HEK293 (cell line): Measurements from ENCODE around the gene BBIP1.
A peak's percentile ranks its signal among the peaks of the same experiment; 100 is the strongest.

Source experiments
- CTCF ChIA-PET: fragments of 350-600 bp; formaldehyde crosslinking; extraction: SDS; loops from one replicate; lab custom pipeline; 2021; ENCODE audit warnings: antibody characterized with exemption; lab: Yijun Ruan, JAX
- POLR2A ChIA-PET: fragments of 300-600 bp; formaldehyde crosslinking; extraction: SDS; loops from one replicate; lab custom pipeline; 2020; ENCODE audit warnings: antibody characterized with exemption, inconsistent platforms; lab: Yijun Ruan, JAX
- H3K27ac ChIP-seq: fragments of 200-500 bp; sonication (Bioruptor generic); 2 replicates; pipeline ENCODE4 v1.5.1; 2014; ENCODE audit warnings: low read depth, low read length, control low read depth, inconsistent platforms; ENCODE audit errors: extremely low read depth
- H3K36me3 ChIP-seq, 2 experiments: fragments of 200-500 bp in 1 of 2; sonication (Bioruptor generic) in 1 of 2; 1 replicate in 1 of 2; 2 replicates in 1 of 2; pipeline ENCODE4 v1.5.1; 2014 to 2017; ENCODE audit warnings: inconsistent platforms in 2 of 2, low read length in 2 of 2; ENCODE audit not compliant: control insufficient read depth in 2 of 2, insufficient read depth in 1 of 2
- H3K4me1 ChIP-seq: fragments of 200-500 bp; sonication (Bioruptor generic); 2 replicates; pipeline ENCODE4 v1.5.1; 2014; ENCODE audit warnings: mild to moderate bottlenecking, low read length, inconsistent platforms; ENCODE audit not compliant: control insufficient read depth, insufficient read depth
- H3K4me3 ChIP-seq: 2 replicates; pipeline ENCODE4 v1.5.1; 2011; ENCODE audit warnings: low read depth, mild to moderate bottlenecking, control low read depth, low read length, moderate library complexity
- H3K9me3 ChIP-seq: fragments of 200-500 bp; sonication (Bioruptor generic); 2 replicates; pipeline ENCODE4 v1.5.1; 2014; ENCODE audit warnings: low read depth, low read length, inconsistent platforms; ENCODE audit not compliant: control insufficient read depth, insufficient read depth
- HOXA7 ChIP-seq: sonication (generic); formaldehyde crosslinking; IDR thresholded peaks from 2 replicates; pipeline ENCODE4 v1.8.1; 2022; ENCODE audit warnings: missing genetic modification reagents, borderline replicate concordance
- HOXC10 ChIP-seq: sonication (generic); formaldehyde crosslinking; IDR thresholded peaks from 2 replicates; pipeline ENCODE4 v1.8.1; 2023; ENCODE audit warnings: mild to moderate bottlenecking, missing genetic modification reagents
- KLF7 ChIP-seq: fragments of 450-650 bp; formaldehyde crosslinking; IDR thresholded peaks from 2 replicates; pipeline ENCODE4 v1.5.1; 2016; ENCODE audit warnings: missing biosample characterization, missing genetic modification characterization, borderline replicate concordance
- SCRT2 ChIP-seq: fragments of 450-650 bp; formaldehyde crosslinking; IDR thresholded peaks from 2 replicates; pipeline ENCODE4 v1.5.1; 2016; ENCODE audit warnings: missing biosample characterization, missing genetic modification characterization
- SP2 ChIP-seq: fragments of 450-650 bp; formaldehyde crosslinking; IDR thresholded peaks from 2 replicates; pipeline ENCODE4 v1.5.1; 2016; ENCODE audit warnings: missing biosample characterization, missing genetic modification characterization
- YY1 ChIP-seq: fragments of 450-650 bp; formaldehyde crosslinking; IDR thresholded peaks from 2 replicates; pipeline ENCODE4 v1.5.1; 2018; ENCODE audit warnings: missing biosample characterization, missing genetic modification characterization
- ZFHX2 ChIP-seq: fragments of 450-650 bp; formaldehyde crosslinking; conservative IDR thresholded peaks from 2 replicates; pipeline ENCODE4 v1.5.1; 2016; ENCODE audit warnings: missing biosample characterization, missing genetic modification characterization
- ZFP3 ChIP-seq: fragments of 450-650 bp; formaldehyde crosslinking; IDR thresholded peaks from 2 replicates; pipeline ENCODE4 v1.5.1; 2016; ENCODE audit warnings: low read depth, missing biosample characterization, missing genetic modification characterization
- ZIC2 ChIP-seq: fragments of 450-650 bp; formaldehyde crosslinking; IDR thresholded peaks from 2 replicates; pipeline ENCODE4 v1.5.1; 2016; ENCODE audit warnings: missing biosample characterization, missing genetic modification characterization
- ZNF146 ChIP-seq: fragments of 450-650 bp; formaldehyde crosslinking; IDR thresholded peaks from 2 replicates; pipeline ENCODE4 v1.5.1; 2016; ENCODE audit warnings: missing biosample characterization, missing genetic modification characterization
- ZNF16 ChIP-seq: fragments of 450-650 bp; formaldehyde crosslinking; IDR thresholded peaks from 2 replicates; pipeline ENCODE4 v1.5.1; 2016; ENCODE audit warnings: low read depth, missing biosample characterization, missing genetic modification characterization
- ZNF175 ChIP-seq: fragments of 450-650 bp; formaldehyde crosslinking; IDR thresholded peaks from 2 replicates; pipeline ENCODE4 v1.5.1; 2016; ENCODE audit warnings: missing biosample characterization, missing genetic modification characterization
- ZNF239 ChIP-seq: fragments of 450-650 bp; formaldehyde crosslinking; IDR thresholded peaks from 2 replicates; pipeline ENCODE4 v1.5.1; 2016; ENCODE audit warnings: missing biosample characterization, missing genetic modification characterization
- ZNF24 ChIP-seq: fragments of 450-650 bp; formaldehyde crosslinking; IDR thresholded peaks from 2 replicates; pipeline ENCODE4 v1.5.1; 2016; ENCODE audit warnings: missing biosample characterization, missing genetic modification characterization
- ZNF248 ChIP-seq: fragments of 450-650 bp; formaldehyde crosslinking; IDR thresholded peaks from 2 replicates; pipeline ENCODE4 v1.5.1; 2017; ENCODE audit warnings: missing biosample characterization, missing genetic modification characterization
- ZNF473 ChIP-seq: fragments of 450-650 bp; formaldehyde crosslinking; IDR thresholded peaks from 2 replicates; pipeline ENCODE4 v1.5.1; 2017; ENCODE audit warnings: missing biosample characterization, missing genetic modification characterization
- ZNF560 ChIP-seq: fragments of 450-650 bp; formaldehyde crosslinking; IDR thresholded peaks from 2 replicates; pipeline ENCODE4 v1.5.1; 2017; ENCODE audit warnings: missing biosample characterization, missing genetic modification characterization, borderline replicate concordance
- ZNF585B ChIP-seq: fragments of 450-650 bp; formaldehyde crosslinking; IDR thresholded peaks from 2 replicates; pipeline ENCODE4 v1.5.1; 2016; ENCODE audit warnings: missing biosample characterization, missing genetic modification characterization
- ZNF76 ChIP-seq: fragments of 450-650 bp; formaldehyde crosslinking; IDR thresholded peaks from 2 replicates; pipeline ENCODE4; 2016; ENCODE audit warnings: low read depth, missing biosample characterization, missing genetic modification characterization, borderline replicate concordance
- ZNF776 ChIP-seq: fragments of 450-650 bp; formaldehyde crosslinking; IDR thresholded peaks from 2 replicates; pipeline ENCODE4 v1.5.0; 2017; ENCODE audit warnings: missing biosample characterization, missing genetic modification characterization, borderline replicate concordance
- ZNF837 ChIP-seq: fragments of 450-650 bp; formaldehyde crosslinking; IDR thresholded peaks from 2 replicates; pipeline ENCODE4 v1.5.1; 2016; ENCODE audit warnings: missing biosample characterization, missing genetic modification characterization
- ZSCAN16 ChIP-seq: fragments of 450-650 bp; formaldehyde crosslinking; IDR thresholded peaks from 2 replicates; pipeline ENCODE4 v1.5.1; 2016; ENCODE audit warnings: missing biosample characterization, missing genetic modification characterization
- ZSCAN30 ChIP-seq: fragments of 450-650 bp; IDR thresholded peaks from 2 replicates; pipeline ENCODE4 v1.5.1; 2018; ENCODE audit warnings: missing biosample characterization, mild to moderate bottlenecking, missing genetic modification characterization, moderate library complexity
- TF ChIP-seq, protein P1 (sequence below): fragments of 450-650 bp; formaldehyde crosslinking; IDR thresholded peaks from 2 replicates; pipeline ENCODE4 v1.5.1; 2016; ENCODE audit warnings: missing biosample characterization, missing genetic modification characterization, borderline replicate concordance
- TF ChIP-seq, protein P2 (sequence below): fragments of 450-650 bp; formaldehyde crosslinking; IDR thresholded peaks from 2 replicates; pipeline ENCODE4 v1.5.1; 2016; ENCODE audit warnings: missing biosample characterization, missing genetic modification characterization
- TF ChIP-seq, protein P3 (sequence below): sonication (generic); formaldehyde crosslinking; IDR thresholded peaks from 2 replicates; pipeline ENCODE4 v1.8.1; 2022; ENCODE audit warnings: mild to moderate bottlenecking, moderate library complexity, missing genetic modification reagents
- TF ChIP-seq, protein P4 (sequence below): fragments of 450-650 bp; formaldehyde crosslinking; IDR thresholded peaks from 2 replicates; pipeline ENCODE4 v1.5.1; 2016; ENCODE audit warnings: missing biosample characterization, missing genetic modification characterization

Gene BBIP1

DNA sequence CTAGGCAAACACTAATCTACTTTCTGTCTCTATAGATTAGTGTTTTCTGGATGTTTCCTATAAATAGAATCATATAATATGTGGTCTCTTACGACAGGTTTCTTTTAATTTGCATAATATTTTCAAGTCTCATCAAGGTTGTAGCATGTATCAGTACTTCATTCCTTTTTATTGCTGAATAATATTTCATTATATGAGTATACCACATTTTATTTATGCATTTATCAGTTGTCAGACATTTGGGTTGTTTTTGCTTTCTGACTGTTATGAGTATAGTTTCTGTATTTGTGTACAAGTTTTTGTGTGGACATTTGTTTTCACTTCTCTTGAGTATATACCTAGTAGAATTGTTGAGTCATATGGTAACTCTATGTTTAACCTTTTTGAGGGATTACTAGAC lies 48.7 kb upstream of the BBIP1 start:
- H3K4me3 ChIP-seq: no peak overlapping the region
- H3K27ac ChIP-seq: no peak overlapping the region
- H3K9me3 ChIP-seq: no peaks in the 10 kb centered on the region
- ChIA-PET CTCF (no interaction called here), POLR2A (no interaction called here)
- no peak for TF ChIP-seq ZSCAN16
- no peak for TF ChIP-seq SP2
- TF ChIP-seq ZNF146: peak; percentile 77
- H3K36me3 ChIP-seq: no peaks in the 10 kb centered on the region; a peak in 1 of 3 replicates
- peaks cover 7% of the 10 kb centered on the region; the same call in 1 of the 2 replicates for H3K4me1 ChIP-seq

DNA sequence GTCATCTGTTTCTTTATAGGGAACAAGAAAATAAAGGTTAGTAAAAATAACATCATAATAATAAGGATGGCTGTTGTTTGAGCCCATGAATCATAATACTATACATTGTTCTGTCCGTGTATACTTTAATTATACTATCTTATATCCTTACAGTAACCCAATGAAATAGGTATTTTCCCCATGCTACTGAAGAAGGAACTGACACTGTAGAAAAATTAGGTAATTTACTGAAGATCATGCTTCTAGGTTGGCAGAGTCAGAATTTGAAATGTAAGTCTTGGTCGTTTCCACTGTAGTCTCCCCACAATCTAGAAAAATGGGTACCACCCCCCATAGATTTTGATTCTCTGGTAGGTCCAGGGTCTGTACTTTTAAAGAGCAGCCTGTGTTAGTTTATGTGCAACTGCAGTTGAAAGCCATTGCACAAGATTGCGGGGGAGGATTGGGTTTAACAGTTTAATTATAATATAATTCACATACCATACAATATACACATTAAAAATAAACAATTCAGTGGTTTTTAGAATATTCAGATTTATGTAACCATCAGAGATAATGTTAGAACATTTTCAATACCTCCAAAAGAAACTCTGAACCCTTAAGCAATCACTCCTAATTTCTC lies 48.1 kb upstream of the BBIP1 start:
- H3K27ac ChIP-seq: no peak overlapping the region
- TF ChIP-seq ZNF24 (no peak), ZNF175 (tag by site-specific recombination) (no peak), KLF7 (tag by site-specific recombination) (no peak), ZNF239 (tag by site-specific recombination) (no peak), ZNF248 (tag by site-specific recombination) (no peak), ZNF776 (tag by site-specific recombination) (no peak), YY1 (tag by site-specific recombination) (no peak), ZFP3 (tag by site-specific recombination) (no peak), ZNF16 (no peak), ZIC2 (tag by site-specific recombination) (no peak), ZNF560 (tag by site-specific recombination) (no peak), HOXA7 (no peak), SCRT2 (tag by site-specific recombination) (no peak), HOXC10 (CRISPR knock-in tag) (no peak), ZFHX2 (tag by site-specific recombination) (no peak)
- TF ChIP-seq, protein P1, sequence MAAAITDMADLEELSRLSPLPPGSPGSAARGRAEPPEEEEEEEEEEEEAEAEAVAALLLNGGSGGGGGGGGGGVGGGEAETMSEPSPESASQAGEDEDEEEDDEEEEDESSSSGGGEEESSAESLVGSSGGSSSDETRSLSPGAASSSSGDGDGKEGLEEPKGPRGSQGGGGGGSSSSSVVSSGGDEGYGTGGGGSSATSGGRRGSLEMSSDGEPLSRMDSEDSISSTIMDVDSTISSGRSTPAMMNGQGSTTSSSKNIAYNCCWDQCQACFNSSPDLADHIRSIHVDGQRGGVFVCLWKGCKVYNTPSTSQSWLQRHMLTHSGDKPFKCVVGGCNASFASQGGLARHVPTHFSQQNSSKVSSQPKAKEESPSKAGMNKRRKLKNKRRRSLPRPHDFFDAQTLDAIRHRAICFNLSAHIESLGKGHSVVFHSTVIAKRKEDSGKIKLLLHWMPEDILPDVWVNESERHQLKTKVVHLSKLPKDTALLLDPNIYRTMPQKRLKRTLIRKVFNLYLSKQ: no peak
- TF ChIP-seq, protein P2, sequence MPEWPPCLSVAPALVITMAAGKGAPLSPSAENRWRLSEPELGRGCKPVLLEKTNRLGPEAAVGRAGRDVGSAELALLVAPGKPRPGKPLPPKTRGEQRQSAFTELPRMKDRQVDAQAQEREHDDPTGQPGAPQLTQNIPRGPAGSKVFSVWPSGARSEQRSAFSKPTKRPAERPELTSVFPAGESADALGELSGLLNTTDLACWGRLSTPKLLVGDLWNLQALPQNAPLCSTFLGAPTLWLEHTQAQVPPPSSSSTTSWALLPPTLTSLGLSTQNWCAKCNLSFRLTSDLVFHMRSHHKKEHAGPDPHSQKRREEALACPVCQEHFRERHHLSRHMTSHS: no peak
- TF ChIP-seq, protein P3, sequence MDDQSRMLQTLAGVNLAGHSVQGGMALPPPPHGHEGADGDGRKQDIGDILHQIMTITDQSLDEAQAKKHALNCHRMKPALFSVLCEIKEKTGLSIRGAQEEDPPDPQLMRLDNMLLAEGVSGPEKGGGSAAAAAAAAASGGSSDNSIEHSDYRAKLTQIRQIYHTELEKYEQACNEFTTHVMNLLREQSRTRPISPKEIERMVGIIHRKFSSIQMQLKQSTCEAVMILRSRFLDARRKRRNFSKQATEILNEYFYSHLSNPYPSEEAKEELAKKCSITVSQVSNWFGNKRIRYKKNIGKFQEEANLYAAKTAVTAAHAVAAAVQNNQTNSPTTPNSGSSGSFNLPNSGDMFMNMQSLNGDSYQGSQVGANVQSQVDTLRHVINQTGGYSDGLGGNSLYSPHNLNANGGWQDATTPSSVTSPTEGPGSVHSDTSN (CRISPR knock-in tag): no peak

DNA sequence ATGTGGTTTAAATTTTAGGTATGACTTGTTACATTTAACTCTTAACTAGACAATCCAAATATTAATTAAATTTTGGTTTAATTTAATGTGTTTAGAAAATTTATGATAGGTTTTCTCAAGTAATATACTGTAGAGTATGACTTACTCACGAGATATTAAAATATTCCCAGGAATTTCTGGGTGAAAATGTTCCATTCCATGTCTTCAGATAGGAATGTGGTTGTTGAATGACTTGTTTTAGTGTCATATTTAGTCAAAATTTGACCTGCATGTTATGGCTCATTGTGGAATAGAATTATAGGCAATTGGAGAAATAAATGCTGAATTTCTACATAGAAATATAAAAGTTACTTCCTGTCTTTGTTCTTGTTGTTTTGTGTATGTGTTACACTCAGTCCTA lies 47.2 kb upstream of the BBIP1 start:
- H3K9me3 ChIP-seq: no peaks in the 10 kb centered on the region
- H3K36me3 ChIP-seq: no peaks in the 10 kb centered on the region; a peak in 1 of 3 replicates
- ChIA-PET POLR2A (no interaction called here), CTCF (interaction anchor here (0.6 kb wide), 1 partner anchor 962 kb away, joined by 4 read pairs; no protein-coding TSS in a partner anchor)
- TF ChIP-seq ZNF837 (no peak), ZNF473 (tag by site-specific recombination) (no peak), ZNF76 (tag by site-specific recombination) (no peak), ZNF585B (tag by site-specific recombination) (no peak), ZSCAN30 (tag by site-specific recombination) (no peak)
- TF ChIP-seq, protein P4, sequence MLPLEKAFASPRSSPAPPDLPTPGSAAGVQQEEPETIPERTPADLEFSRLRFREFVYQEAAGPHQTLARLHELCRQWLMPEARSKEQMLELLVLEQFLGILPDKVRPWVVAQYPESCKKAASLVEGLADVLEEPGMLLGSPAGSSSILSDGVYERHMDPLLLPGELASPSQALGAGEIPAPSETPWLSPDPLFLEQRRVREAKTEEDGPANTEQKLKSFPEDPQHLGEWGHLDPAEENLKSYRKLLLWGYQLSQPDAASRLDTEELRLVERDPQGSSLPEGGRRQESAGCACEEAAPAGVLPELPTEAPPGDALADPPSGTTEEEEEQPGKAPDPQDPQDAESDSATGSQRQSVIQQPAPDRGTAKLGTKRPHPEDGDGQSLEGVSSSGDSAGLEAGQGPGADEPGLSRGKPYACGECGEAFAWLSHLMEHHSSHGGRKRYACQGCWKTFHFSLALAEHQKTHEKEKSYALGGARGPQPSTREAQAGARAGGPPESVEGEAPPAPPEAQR (tag by site-specific recombination): no peak
- peaks cover 7% of the 10 kb centered on the region; the same call in 1 of the 2 replicates for H3K4me1 ChIP-seq
- no peak overlapping the region for H3K4me3 ChIP-seq
- no peak overlapping the region for H3K27ac ChIP-seq

More for the DNA sequence above, 48.1 kb upstream of the BBIP1 start:
- Histone ChIP-seq H3K4me1 (peaks cover 7% of the 10 kb centered on the region; the same call in 1 of the 2 replicates), H3K9me3 (no peaks in the 10 kb centered on the region), H3K4me3 (no peak overlapping the region), H3K36me3 (no peaks in the 10 kb centered on the region; a peak in 1 of 3 replicates)
- ChIA-PET POLR2A (no interaction called here), CTCF (no interaction called here)
